GM23338 (cell line): Measurements from ENCODE around the gene CACNA2D1.

Experiments
- CREB1 ChIP-seq: fragments of 250-450 bp; sonication (Bioruptor Pico); IDR thresholded peaks from 2 replicates; pipeline ENCODE4 v1.5.0; 2020; ENCODE audit warnings: low read depth, mild to moderate bottlenecking, moderate library complexity
- EZH2 ChIP-seq: fragments of 200-600 bp; sonication (generic); IDR thresholded peaks from one replicate; pipeline ENCODE4 v1.8.0; 2017; ENCODE audit warnings: antibody characterized with exemption, mild to moderate bottlenecking, low read depth; ENCODE audit not compliant: unreplicated experiment
- EZH2phosphoT487 ChIP-seq: fragments of 200-600 bp; sonication (generic); IDR thresholded peaks from one replicate; pipeline ENCODE4 v1.8.1; 2018; ENCODE audit warnings: antibody characterized with exemption; ENCODE audit not compliant: unreplicated experiment
- JUNB ChIP-seq: IDR thresholded peaks from one replicate; pipeline ENCODE4 v1.6.1; 2016; ENCODE audit warnings: antibody characterized with exemption; ENCODE audit not compliant: unreplicated experiment
- POLR2AphosphoS5 ChIP-seq: IDR thresholded peaks from 2 replicates; pipeline ENCODE4 v1.6.1; 2016; ENCODE audit warnings: antibody characterized with exemption, low read depth
- ZNF331 ChIP-seq: fragments of 250-450 bp; sonication (Bioruptor Pico); IDR thresholded peaks from 2 replicates; pipeline ENCODE4 v1.5.0; 2020; ENCODE audit warnings: low read depth, mild to moderate bottlenecking, moderate library complexity
- TF ChIP-seq, protein P1 (sequence below), 2 experiments: fragments of 200-600 bp in 1 of 2; sonication (generic) in 1 of 2; conservative IDR thresholded peaks; 2 replicates each; pipeline versions ENCODE4 v1.5.1 to v1.6.1; 2016 to 2017; ENCODE audit warnings: antibody characterized with exemption in 2 of 2, low read depth in 2 of 2, mild to moderate bottlenecking in 2 of 2, moderate library complexity in 1 of 2
- TF ChIP-seq, protein P2 (sequence below): IDR thresholded peaks from one replicate; pipeline ENCODE4 v1.6.1; 2018; ENCODE audit warnings: antibody characterized with exemption; ENCODE audit not compliant: unreplicated experiment
- TF ChIP-seq, protein P3 (sequence below): IDR thresholded peaks from 2 replicates; pipeline ENCODE4 v1.6.1; 2016; ENCODE audit warnings: antibody characterized with exemption

DNA sequence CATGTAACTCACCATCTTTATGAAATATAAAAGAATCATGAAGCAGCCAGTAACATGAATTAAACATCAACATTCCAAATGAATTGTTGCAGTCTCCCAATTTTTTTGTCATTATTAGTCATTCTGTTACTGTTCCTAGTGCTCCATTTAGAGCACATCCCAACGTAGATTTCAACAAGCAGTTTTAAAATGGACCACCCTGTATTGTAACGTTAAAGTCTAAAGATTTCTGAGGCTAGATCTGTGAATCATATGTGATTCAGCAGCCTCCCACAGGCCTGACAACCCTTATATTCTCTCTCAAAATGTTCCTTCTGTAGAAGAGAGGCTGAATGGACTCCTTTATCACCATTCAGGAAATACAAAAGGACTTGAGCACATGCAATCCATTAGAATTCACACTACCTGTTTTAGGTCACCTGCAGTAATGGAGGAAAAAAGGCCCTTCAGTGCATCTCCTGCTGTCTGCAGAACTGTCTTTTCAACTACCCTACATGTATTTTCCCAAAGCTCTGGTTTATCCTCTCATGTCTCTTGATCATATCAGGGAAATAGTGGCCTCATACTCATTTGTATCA is 81.4 kb downstream of the CACNA2D1 start:
- TF ChIP-seq, protein P1, sequence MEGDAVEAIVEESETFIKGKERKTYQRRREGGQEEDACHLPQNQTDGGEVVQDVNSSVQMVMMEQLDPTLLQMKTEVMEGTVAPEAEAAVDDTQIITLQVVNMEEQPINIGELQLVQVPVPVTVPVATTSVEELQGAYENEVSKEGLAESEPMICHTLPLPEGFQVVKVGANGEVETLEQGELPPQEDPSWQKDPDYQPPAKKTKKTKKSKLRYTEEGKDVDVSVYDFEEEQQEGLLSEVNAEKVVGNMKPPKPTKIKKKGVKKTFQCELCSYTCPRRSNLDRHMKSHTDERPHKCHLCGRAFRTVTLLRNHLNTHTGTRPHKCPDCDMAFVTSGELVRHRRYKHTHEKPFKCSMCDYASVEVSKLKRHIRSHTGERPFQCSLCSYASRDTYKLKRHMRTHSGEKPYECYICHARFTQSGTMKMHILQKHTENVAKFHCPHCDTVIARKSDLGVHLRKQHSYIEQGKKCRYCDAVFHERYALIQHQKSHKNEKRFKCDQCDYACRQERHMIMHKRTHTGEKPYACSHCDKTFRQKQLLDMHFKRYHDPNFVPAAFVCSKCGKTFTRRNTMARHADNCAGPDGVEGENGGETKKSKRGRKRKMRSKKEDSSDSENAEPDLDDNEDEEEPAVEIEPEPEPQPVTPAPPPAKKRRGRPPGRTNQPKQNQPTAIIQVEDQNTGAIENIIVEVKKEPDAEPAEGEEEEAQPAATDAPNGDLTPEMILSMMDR (conservative IDR thresholded peaks at IDR 0.05; ENCODE audit: low read depth in 2 of 2): no peak
- no peak for TF ChIP-seq CREB1 (CRISPR knock-in tag)
- TF ChIP-seq EZH2: no peak
- no peak for TF ChIP-seq EZH2phosphoT487
- TF ChIP-seq, protein P2, sequence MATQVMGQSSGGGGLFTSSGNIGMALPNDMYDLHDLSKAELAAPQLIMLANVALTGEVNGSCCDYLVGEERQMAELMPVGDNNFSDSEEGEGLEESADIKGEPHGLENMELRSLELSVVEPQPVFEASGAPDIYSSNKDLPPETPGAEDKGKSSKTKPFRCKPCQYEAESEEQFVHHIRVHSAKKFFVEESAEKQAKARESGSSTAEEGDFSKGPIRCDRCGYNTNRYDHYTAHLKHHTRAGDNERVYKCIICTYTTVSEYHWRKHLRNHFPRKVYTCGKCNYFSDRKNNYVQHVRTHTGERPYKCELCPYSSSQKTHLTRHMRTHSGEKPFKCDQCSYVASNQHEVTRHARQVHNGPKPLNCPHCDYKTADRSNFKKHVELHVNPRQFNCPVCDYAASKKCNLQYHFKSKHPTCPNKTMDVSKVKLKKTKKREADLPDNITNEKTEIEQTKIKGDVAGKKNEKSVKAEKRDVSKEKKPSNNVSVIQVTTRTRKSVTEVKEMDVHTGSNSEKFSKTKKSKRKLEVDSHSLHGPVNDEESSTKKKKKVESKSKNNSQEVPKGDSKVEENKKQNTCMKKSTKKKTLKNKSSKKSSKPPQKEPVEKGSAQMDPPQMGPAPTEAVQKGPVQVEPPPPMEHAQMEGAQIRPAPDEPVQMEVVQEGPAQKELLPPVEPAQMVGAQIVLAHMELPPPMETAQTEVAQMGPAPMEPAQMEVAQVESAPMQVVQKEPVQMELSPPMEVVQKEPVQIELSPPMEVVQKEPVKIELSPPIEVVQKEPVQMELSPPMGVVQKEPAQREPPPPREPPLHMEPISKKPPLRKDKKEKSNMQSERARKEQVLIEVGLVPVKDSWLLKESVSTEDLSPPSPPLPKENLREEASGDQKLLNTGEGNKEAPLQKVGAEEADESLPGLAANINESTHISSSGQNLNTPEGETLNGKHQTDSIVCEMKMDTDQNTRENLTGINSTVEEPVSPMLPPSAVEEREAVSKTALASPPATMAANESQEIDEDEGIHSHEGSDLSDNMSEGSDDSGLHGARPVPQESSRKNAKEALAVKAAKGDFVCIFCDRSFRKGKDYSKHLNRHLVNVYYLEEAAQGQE: no peak
- TF ChIP-seq POLR2AphosphoS5: no peak
- TF ChIP-seq JUNB: no peak
- TF ChIP-seq, protein P3, sequence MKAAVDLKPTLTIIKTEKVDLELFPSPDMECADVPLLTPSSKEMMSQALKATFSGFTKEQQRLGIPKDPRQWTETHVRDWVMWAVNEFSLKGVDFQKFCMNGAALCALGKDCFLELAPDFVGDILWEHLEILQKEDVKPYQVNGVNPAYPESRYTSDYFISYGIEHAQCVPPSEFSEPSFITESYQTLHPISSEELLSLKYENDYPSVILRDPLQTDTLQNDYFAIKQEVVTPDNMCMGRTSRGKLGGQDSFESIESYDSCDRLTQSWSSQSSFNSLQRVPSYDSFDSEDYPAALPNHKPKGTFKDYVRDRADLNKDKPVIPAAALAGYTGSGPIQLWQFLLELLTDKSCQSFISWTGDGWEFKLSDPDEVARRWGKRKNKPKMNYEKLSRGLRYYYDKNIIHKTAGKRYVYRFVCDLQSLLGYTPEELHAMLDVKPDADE: no peak
- no peak for TF ChIP-seq ZNF331 (CRISPR knock-in tag)
